Measurements from ENCODE around the gene CFAP97D2.

Gene CFAP97D2

GRCh38 chr13:114200399-114200911 lies 21.4 kb downstream of the CFAP97D2 start:
- no peak for DNase-seq

- DNase-seq: no peak
Measured at GRCh38 chr13:114202581-114202980, 23.5 kb downstream of the CFAP97D2 start.

- peak in 1 of 3 experiments; percentile 23 for DNase-seq
Measured at GRCh38 chr13:114203536-114203935, 24.5 kb downstream of the CFAP97D2 start.

DNA sequence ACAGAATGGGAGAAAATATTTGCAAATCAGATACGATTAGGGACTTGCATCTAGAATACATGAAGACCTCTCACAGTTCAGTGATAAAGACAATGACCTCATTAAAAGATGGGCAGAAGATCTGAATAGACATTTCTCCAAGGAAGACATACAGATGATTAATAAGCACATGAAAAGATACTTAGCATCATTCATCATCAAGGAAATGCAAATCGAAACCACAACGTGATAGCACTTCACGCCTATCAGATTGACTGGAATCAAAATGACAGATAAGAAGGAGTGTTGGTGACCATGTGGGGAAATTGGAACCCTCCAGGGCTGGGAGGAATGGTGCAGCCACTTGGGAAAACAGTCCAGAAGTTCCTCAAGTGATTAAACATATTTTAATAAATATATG lies 25.8 kb downstream of the CFAP97D2 start:
- DNase-seq: no peak

GRCh38 chr13:114208134-114208533 lies 29.1 kb downstream of the CFAP97D2 start:
- no peak for DNase-seq

- peak in 2 of 3 experiments; percentile 41 to 61 for DNase-seq
Measured at GRCh38 chr13:114211446-114212157, 32.5 kb downstream of the CFAP97D2 start.

- DNase-seq: no peak
Measured at GRCh38 chr13:114212158-114212495, 33.1 kb downstream of the CFAP97D2 start.

- DNase-seq: no peak
Measured at GRCh38 chr13:114213980-114214379, 34.9 kb downstream of the CFAP97D2 start.

- DNase-seq: no peak
Measured at GRCh38 chr13:114219392-114219791, 40.3 kb downstream of the CFAP97D2 start.

DNA sequence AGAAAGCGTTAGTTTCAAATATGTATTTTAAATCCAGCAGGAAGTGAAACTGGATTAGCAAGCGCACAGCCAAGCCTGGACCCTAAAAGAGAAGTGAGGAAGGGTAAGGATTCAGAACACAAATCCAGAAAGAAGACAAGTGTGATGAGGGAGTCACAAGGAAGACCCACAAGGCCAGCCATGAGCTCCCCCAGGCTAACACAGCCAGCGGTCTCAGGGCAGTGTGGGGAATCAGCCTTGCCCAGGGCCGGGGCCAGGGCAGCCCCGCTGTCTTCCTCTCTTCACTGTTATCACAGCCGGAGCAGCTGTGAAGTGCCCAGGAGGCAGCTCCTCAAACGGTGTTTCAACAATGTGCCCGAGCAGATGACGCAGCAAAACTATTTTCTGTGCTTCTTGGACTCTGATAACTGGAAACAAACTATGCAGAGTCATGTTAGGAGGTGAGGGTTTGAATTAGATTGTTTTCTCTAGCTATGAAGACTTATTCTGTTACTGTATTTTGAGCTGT lies 43.5 kb downstream of the CFAP97D2 start:
- peak in 1 of 3 experiments; percentile 33 for DNase-seq

- DNase-seq: no peak
Measured at GRCh38 chr13:114224201-114224600, 45.1 kb downstream of the CFAP97D2 start.

DNA sequence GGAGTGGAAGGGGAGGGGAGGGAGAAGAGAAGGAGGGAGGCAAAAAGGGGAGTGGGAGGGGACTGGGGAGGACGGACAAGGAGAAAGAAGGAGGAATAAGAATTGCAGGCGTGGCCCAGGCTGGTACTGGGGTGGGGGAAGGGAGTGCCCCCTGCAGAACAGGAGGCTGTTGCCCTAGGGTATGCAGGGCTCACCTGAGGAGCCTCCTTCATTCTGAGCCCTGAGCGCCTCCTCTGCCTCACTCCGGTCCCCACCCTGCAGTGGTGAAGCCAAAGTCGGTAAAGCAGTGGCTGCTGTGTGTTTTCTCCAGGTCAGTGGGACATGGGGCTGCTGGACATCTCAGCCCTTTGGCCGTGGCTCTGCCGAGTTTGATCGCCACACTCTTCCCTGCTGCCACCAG lies 46.6 kb downstream of the CFAP97D2 start:
- no peak for DNase-seq

DNA sequence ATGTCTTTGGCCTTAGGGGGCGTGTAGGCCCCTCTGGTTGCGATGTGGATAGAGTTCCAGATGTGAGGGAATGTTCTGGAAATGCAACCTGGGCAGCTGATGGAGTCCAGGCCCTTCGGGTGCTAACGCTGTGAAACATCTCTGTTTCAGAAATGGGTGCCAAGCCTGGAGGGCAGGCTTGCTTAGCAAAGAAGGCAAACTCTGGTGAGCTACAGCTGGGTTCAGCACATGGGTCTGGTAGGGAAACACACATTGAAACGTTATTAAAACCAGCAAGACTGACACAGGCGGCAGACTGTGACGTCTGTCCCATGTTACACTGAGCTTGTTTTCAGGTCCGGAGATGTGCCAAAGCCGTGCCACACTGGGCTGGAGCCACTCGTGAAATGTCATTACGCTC lies 47.0 kb downstream of the CFAP97D2 start:
- no peak for DNase-seq

- DNase-seq: peak; percentile 81 to 95 (median 92)
Measured at GRCh38 chr13:114226699-114227323, 47.8 kb downstream of the CFAP97D2 start.

DNA sequence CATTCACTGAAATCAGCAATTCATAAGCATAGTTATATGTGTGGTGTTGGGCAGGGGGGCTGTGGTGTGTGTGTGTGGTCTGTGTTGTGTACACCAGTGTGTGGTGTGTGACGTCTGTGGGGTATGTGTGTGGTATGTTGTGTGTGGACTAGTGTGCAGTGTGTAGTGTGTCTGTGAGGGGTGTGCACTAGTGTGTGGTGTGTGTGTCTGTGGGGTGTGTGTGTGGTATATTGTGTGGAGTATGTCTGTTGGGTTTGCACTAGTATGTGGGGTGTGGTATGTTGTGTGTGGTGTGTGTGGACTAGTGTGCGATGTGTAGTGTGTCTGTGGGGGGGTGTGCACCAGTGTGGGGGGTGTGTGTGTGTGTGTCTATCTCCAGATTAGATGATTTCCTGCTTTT lies 48.5 kb downstream of the CFAP97D2 start:
- no peak for DNase-seq

DNA sequence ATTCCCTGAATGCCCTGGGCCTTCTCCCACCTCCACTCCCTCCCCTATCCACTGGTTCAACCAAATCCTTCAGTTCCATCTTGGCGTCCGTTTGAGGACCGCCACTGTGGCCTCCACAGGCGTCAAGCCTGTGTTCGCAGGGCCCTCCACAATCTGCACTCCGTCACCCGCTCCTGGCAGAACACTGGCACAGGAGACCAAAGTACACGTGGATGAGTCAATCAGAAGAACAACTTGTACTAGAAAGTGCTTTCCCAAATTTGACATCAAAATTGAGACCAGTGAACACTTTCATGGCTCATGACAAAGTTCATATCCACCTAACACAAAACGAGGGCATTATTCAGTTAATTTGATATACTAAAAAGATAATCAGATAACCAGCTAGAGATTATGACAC lies 49.1 kb downstream of the CFAP97D2 start:
- DNase-seq: no peak

- no peak for DNase-seq
Measured at GRCh38 chr13:114229506-114229905, 50.4 kb downstream of the CFAP97D2 start.

DNA sequence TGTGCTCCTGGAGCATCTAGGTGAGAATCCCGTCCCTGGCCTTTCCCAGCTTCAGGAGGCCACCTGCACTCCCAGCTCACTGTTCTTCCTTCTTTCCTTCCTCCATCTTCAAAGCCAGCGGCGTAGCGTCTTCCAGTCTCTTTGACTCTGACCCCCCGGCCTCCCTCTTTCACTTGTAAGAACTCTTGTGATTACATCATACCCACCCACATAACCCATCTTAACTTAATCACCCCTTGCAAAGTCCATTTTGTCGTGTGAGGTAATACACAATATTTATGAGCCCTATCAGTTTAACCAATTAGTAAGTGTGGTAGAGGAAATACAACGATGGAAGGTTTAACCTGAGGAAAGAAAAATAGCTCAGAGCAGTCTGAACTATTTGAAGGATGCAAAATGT lies 51.1 kb downstream of the CFAP97D2 start:
- DNase-seq: peak in 2 of 3 experiments; percentile 43 to 64

- DNase-seq: no peak
Measured at GRCh38 chr13:114230575-114230974, 51.5 kb downstream of the CFAP97D2 start.

- DNase-seq: no peak
Measured at GRCh38 chr13:114231886-114232285, 52.8 kb downstream of the CFAP97D2 start.

DNA sequence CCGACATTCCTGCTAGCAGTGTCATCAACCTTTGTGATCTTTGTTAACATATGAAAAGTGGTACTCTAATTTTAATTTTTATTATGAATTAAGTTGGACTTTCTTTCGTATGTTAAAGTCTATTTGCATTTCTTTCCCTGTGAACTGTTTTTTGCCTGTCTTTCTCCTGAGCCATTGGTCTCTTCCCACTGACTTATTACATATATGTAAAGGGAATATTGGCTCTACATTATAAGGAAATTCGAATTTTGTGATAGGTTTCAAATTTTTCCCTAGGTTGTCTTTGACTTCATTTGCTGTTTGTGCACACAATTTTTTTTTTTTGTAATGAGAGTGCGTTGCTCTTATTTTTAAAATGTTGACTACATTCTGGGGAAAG lies 55.2 kb downstream of the CFAP97D2 start:
- DNase-seq: no peak

- DNase-seq: peak; percentile 99
Measured at GRCh38 chr13:114234645-114235421, 55.8 kb downstream of the CFAP97D2 start, which contains the start of gene CDC16. CDC16 (plus strand) TSS chr13:114234897; CDS start chr13:114235085, 188 bp downstream.

DNA sequence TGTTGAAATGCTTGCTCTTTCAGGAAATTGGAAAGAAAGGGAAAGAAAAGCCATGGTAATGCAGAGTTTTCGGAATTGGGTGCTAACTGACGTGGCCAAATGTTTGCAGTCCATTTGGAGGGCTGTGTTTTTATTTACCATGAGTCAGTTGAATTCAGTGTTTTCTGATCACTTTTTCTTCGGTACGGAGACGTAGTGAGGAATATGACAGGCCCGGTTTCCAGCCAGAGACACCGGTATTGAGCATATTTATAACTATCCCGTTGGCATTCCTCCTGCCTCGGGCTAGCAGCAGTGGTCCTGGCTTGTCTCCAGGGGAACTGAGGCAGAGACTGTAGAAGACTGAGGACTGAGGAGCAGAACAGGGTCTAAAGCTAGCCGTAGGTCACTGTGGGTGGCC lies 56.6 kb downstream of the CFAP97D2 start:
- peak in 1 of 3 experiments; percentile 50 for DNase-seq
